Erythroblast (primary cell): ENCODE data around the gene CHAC1.

Source experiments
- GATA1 ChIP-seq: IDR thresholded peaks from 2 replicates; pipeline ENCODE4 v1.6.1; 2011; ENCODE audit warnings: low read depth, mild to moderate bottlenecking, control low read depth, low read length, moderate library complexity
- POLR2A ChIP-seq: IDR thresholded peaks from 2 replicates; pipeline ENCODE4 v1.6.1; 2011; ENCODE audit warnings: mild to moderate bottlenecking, low read length

GRCh38 chr15:40922608-40923005, 30.7 kb upstream of the CHAC1 start:
- TF ChIP-seq POLR2A (no peak), GATA1 (no peak)
